H9 (cell line): ENCODE results near the gene HSPG2. TPM values are rescaled to one million over a fixed set of nuclear protein-coding genes. Genes with fewer than 3 reads are reported as not detected.
A peak's percentile ranks its signal among the peaks of the same experiment; 100 is the strongest.

Experiments
- DNase-seq: peaks from one replicate; pipeline ENCODE4 v3.0.0-alpha.2; 2017
- H2AFZ ChIP-seq: one replicate; pipeline ENCODE4 v1.6.1; 2013; ENCODE audit warnings: mild to moderate bottlenecking, low read length, control low read depth, moderate library complexity
- H2AK5ac ChIP-seq: 2 replicates; pipeline ENCODE4 v1.6.1; 2013; ENCODE audit warnings: low read length, control low read depth, mixed read lengths; ENCODE audit not compliant: insufficient read length
- H2BK120ac ChIP-seq: one replicate; pipeline ENCODE4 v1.6.1; 2013; ENCODE audit warnings: low read depth, mild to moderate bottlenecking, low read length, control low read depth, inconsistent platforms; ENCODE audit not compliant: poor library complexity, severe bottlenecking
- H2BK12ac ChIP-seq: 2 replicates; pipeline ENCODE4 v1.6.1; 2013; ENCODE audit warnings: low read length, control low read depth, mixed read lengths, low read depth; ENCODE audit not compliant: insufficient read length
- H2BK15ac ChIP-seq: 2 replicates; pipeline ENCODE4 v1.6.1; 2013; ENCODE audit warnings: low read depth, low read length, control low read depth
- H2BK20ac ChIP-seq: one replicate; pipeline ENCODE4 v1.6.1; 2013; ENCODE audit warnings: low read depth, mild to moderate bottlenecking, low read length, control low read depth, inconsistent platforms; ENCODE audit not compliant: poor library complexity, severe bottlenecking
- H2BK5ac ChIP-seq: 2 replicates; pipeline ENCODE4 v1.6.1; 2013; ENCODE audit warnings: low read length, control low read depth, mixed read lengths; ENCODE audit not compliant: insufficient read length
- H3K14ac ChIP-seq: 2 replicates; pipeline ENCODE4 v1.6.1; 2013; ENCODE audit warnings: low read length, control low read depth; ENCODE audit not compliant: insufficient read depth
- H3K18ac ChIP-seq: 2 replicates; pipeline ENCODE4 v1.6.1; 2013; ENCODE audit warnings: low read depth, mild to moderate bottlenecking, mixed read lengths, low read length, control low read depth; ENCODE audit not compliant: insufficient read length
- H3K23ac ChIP-seq: 2 replicates; pipeline ENCODE4 v1.6.1; 2013; ENCODE audit warnings: low read length, control low read depth, mixed read lengths, low read depth; ENCODE audit not compliant: insufficient read length
- H3K23me2 ChIP-seq: 2 replicates; pipeline ENCODE4 v1.6.1; 2013; ENCODE audit warnings: low read depth, mild to moderate bottlenecking, mixed read lengths, low read length, control low read depth; ENCODE audit not compliant: insufficient read length, poor library complexity, severe bottlenecking
- H3K27ac ChIP-seq: 2 replicates; pipeline ENCODE4 v1.5.1; 2013; ENCODE audit warnings: low read length, control low read depth, mixed read lengths, low read depth; ENCODE audit not compliant: insufficient read length
- H3K27me3 ChIP-seq: 2 replicates; pipeline ENCODE4 v1.6.1; 2013; ENCODE audit warnings: low read length, control low read depth, inconsistent platforms; ENCODE audit not compliant: insufficient read depth
- H3K4ac ChIP-seq: 2 replicates; pipeline ENCODE4 v1.6.1; 2013; ENCODE audit warnings: low read depth, mild to moderate bottlenecking, control low read depth, inconsistent platforms, low read length, moderate library complexity
- H3K4me1 ChIP-seq: 2 replicates; pipeline ENCODE4 v1.6.1; 2013; ENCODE audit warnings: low read length, control low read depth, inconsistent platforms; ENCODE audit not compliant: insufficient read depth
- H3K4me2 ChIP-seq: 2 replicates; pipeline ENCODE4 v1.6.1; 2013; ENCODE audit warnings: low read length, control low read depth, mixed read lengths; ENCODE audit not compliant: insufficient read length, insufficient read depth
- H3K56ac ChIP-seq: 2 replicates; pipeline ENCODE4 v1.6.1; 2013; ENCODE audit warnings: low read depth, mild to moderate bottlenecking, mixed read lengths, low read length, control low read depth; ENCODE audit not compliant: insufficient read length
- H3K79me1 ChIP-seq: 2 replicates; pipeline ENCODE4 v1.6.1; 2013; ENCODE audit warnings: low read depth, mild to moderate bottlenecking, moderate library complexity, low read length, control low read depth, inconsistent platforms; ENCODE audit not compliant: insufficient read depth, poor library complexity, severe bottlenecking
- H3K79me2 ChIP-seq: 2 replicates; pipeline ENCODE4 v1.6.1; 2013; ENCODE audit warnings: low read length, control low read depth, inconsistent platforms; ENCODE audit not compliant: insufficient read depth
- H3K9ac ChIP-seq: 2 replicates; pipeline ENCODE4 v1.6.1; 2013; ENCODE audit warnings: low read length, control low read depth, mixed read lengths; ENCODE audit not compliant: insufficient read length; ENCODE audit errors: extremely low read depth
- H3K9me3 ChIP-seq: one replicate; pipeline ENCODE4 v1.6.1; 2013; ENCODE audit warnings: low read depth, low read length, inconsistent platforms; ENCODE audit not compliant: control insufficient read depth
- H3T11ph ChIP-seq: one replicate; pipeline ENCODE4 v1.6.1; 2013; ENCODE audit warnings: mild to moderate bottlenecking, low read length, control low read depth, inconsistent platforms
- H4K20me1 ChIP-seq: one replicate; pipeline ENCODE4 v1.6.1; 2013; ENCODE audit not compliant: control insufficient read depth, insufficient read length, insufficient read depth
- H4K5ac ChIP-seq: 2 replicates; pipeline ENCODE4 v1.6.1; 2013; ENCODE audit warnings: low read depth, mild to moderate bottlenecking, mixed read lengths, low read length, control low read depth; ENCODE audit not compliant: insufficient read length
- H4K8ac ChIP-seq: replicated peaks from 2 replicates; pipeline ENCODE4 v1.6.1; 2013; ENCODE audit warnings: low read length, control low read depth, mixed read lengths, low read depth; ENCODE audit not compliant: insufficient read length
- H4K91ac ChIP-seq: 2 replicates; pipeline ENCODE4 v1.6.1; 2013; ENCODE audit warnings: low read depth, mild to moderate bottlenecking, moderate library complexity, mixed read lengths, low read length, control low read depth; ENCODE audit not compliant: insufficient read length
- H3K27ac Mint-ChIP-seq, 3 experiments: 2 replicates in 2 of 3; 3 replicates in 1 of 3; pipeline ENCODE4 v1.8.0; 2020 to 2021; ENCODE audit warnings: mixed read lengths in 3 of 3, mild to moderate bottlenecking in 1 of 3, moderate library complexity in 1 of 3
- H3K27me3 Mint-ChIP-seq: 2 replicates; pipeline ENCODE4 v1.8.0; 2021; ENCODE audit warnings: low read depth, mild to moderate bottlenecking, moderate library complexity, mixed read lengths
- H3K36me3 Mint-ChIP-seq, 3 experiments: 2 replicates in 2 of 3; 3 replicates in 1 of 3; pipeline ENCODE4 v1.8.0; 2020 to 2021; ENCODE audit warnings: low read depth in 3 of 3, mixed read lengths in 3 of 3; ENCODE audit not compliant: insufficient read depth in 1 of 3
- H3K4me1 Mint-ChIP-seq, 2 experiments: 2 replicates each; pipeline ENCODE4 v1.8.0; 2020; ENCODE audit warnings: mixed read lengths in 2 of 2
- H3K4me3 Mint-ChIP-seq, 2 experiments: 2 replicates in 1 of 2; 3 replicates in 1 of 2; pipeline ENCODE4 v1.8.0; 2020 to 2021; ENCODE audit warnings: mild to moderate bottlenecking in 2 of 2, mixed read lengths in 2 of 2, moderate library complexity in 1 of 2
- H3K9me3 Mint-ChIP-seq, 2 experiments: 2 replicates in 1 of 2; 3 replicates in 1 of 2; pipeline ENCODE4 v1.8.0; 2020; ENCODE audit warnings: mild to moderate bottlenecking in 2 of 2, mixed read lengths in 2 of 2, moderate library complexity in 1 of 2
- CTCF ChIP-seq: fragments of 200-600 bp; sonication (generic); conservative IDR thresholded peaks from 3 replicates; pipeline ENCODE4 v1.8.0; 2021; ENCODE audit warnings: antibody characterized with exemption, mild to moderate bottlenecking
- WGBS: extraction: QIAGEN DNeasy Blood & Tissue Kit; methylation state at CpG from one replicate; pipeline ENCODE4 v1.1.7; 2013; ENCODE audit warnings: missing lambda C conversion rate, low lambda C conversion rate, mixed read lengths; ENCODE audit not compliant: insufficient read length; ENCODE audit errors: extremely low coverage; 5-methylcytosine and 5-hydroxymethylcytosine counted together
- total RNA-seq: library from RNA; stranded (reverse); gene quantifications from 2 replicates; pipeline ENCODE4 v1.2.1, GENCODE V29; 2021

Gene HSPG2
- total RNA-seq, 1 experiment from 2014 or later: 90.0 TPM

- H2BK20ac ChIP-seq: no peak overlapping the region
- no peak overlapping the region for H4K91ac ChIP-seq
- H3K56ac ChIP-seq: no peak overlapping the region
- no peak overlapping the region for H3K23ac ChIP-seq
- H2BK15ac ChIP-seq: no peak overlapping the region
- H4K20me1 ChIP-seq: no peaks in the 10 kb centered on the region
- H3K79me2 ChIP-seq: no peaks in the 10 kb centered on the region
- no peak overlapping the region for H3K27ac ChIP-seq
- H3K27ac Mint-ChIP-seq: peak overlapping the region in 1 of 3 experiments; percentile 74; a peak in 1 of 7 replicates
- H4K5ac ChIP-seq: no peak overlapping the region
- no peak overlapping the region for H3K9ac ChIP-seq
- H2AFZ ChIP-seq: no peak overlapping the region
- H3K14ac ChIP-seq: no peak overlapping the region
- no peak for DNase-seq
- TF ChIP-seq CTCF: no peak
- no peak overlapping the region for H2BK5ac ChIP-seq
- no peak overlapping the region for H3K4me2 ChIP-seq
- no peak overlapping the region for H4K8ac ChIP-seq
- peaks cover 5 to 26% of the 10 kb centered on the region in 2 experiments for H3K4me1 Mint-ChIP-seq
- H3K27me3 ChIP-seq: no peaks in the 10 kb centered on the region
- no peak overlapping the region for H2BK12ac ChIP-seq
- no peak overlapping the region for H2AK5ac ChIP-seq
- H3K36me3 Mint-ChIP-seq: peaks cover 0 to 4% (median 2%) of the 10 kb centered on the region in 3 experiments; a peak in 4 of 7 replicates
- H3K4me1 ChIP-seq: no peaks in the 10 kb centered on the region
- H3K79me1 ChIP-seq: no peaks in the 10 kb centered on the region
- H3T11ph ChIP-seq: no peak overlapping the region
- no CpG with 5 or more reads among the region's 6 CpGs for WGBS
- no peak overlapping the region for H3K4me3 Mint-ChIP-seq
- H3K4ac ChIP-seq: no peak overlapping the region
- H3K23me2 ChIP-seq: no peaks in the 10 kb centered on the region
- H3K18ac ChIP-seq: no peak overlapping the region
- H3K9me3 Mint-ChIP-seq: no peaks in the 10 kb centered on the region
- no peaks in the 10 kb centered on the region for H3K27me3 Mint-ChIP-seq
- no peak overlapping the region for H2BK120ac ChIP-seq
- H3K9me3 ChIP-seq: no peaks in the 10 kb centered on the region
Measured at GRCh38 chr1:21904454-21904703, 32.7 kb downstream of the HSPG2 start.
